ENCODE results near the gene THOP1. TPM values are rescaled to one million over a fixed set of nuclear protein-coding genes. Genes with fewer than 3 reads are reported as not detected.
A peak's percentile ranks its signal among the peaks of the same experiment; 100 is the strongest.

Gene THOP1
- total RNA-seq, 1 donor from 2014 or later, result 60.9 TPM

- Histone ChIP-seq H3K4me1 (peaks cover 51% of the 10 kb centered on the region), H3K27me3 (ENCODE audit: low read depth) (no peaks in the 10 kb centered on the region), H3K36me3 (peaks cover 60% of the 10 kb centered on the region), H3K4me3 (no peak overlapping the region), H3K9me3 (replicated peaks) (peaks cover 68% of the 10 kb centered on the region), H3K27ac (replicated peaks) (peak overlapping the region; percentile 57)
- intact Hi-C loops (cut with micrococcal nuclease), result no loop called here
- DNase-seq, result no peak
- TF ChIP-seq CTCF (IDR thresholded peaks at IDR 0.05; ENCODE audit: borderline replicate concordance), result no peak
These were observed 61.0 kb downstream of the THOP1 start for GRCh38 chr19:2846180-2846894.

- Histone ChIP-seq H3K4me3 (no peak overlapping the region), H3K9me3 (replicated peaks) (peaks cover 80% of the 10 kb centered on the region), H3K36me3 (peaks cover 71% of the 10 kb centered on the region), H3K27me3 (ENCODE audit: low read depth) (no peaks in the 10 kb centered on the region), H3K4me1 (peaks cover 39% of the 10 kb centered on the region), H3K27ac (replicated peaks) (no peak overlapping the region)
- DNase-seq, result no peak
- TF ChIP-seq CTCF (IDR thresholded peaks at IDR 0.05; ENCODE audit: borderline replicate concordance), result no peak
- intact Hi-C loops (cut with micrococcal nuclease), result no loop called here
These were observed 62.2 kb downstream of the THOP1 start for GRCh38 chr19:2847507-2847906.

- peaks cover 31% of the 10 kb centered on the region for H3K4me1 ChIP-seq
- DNase-seq, result no peak
- TF ChIP-seq CTCF (IDR thresholded peaks at IDR 0.05; ENCODE audit: borderline replicate concordance), result no peak
- peaks cover 82% of the 10 kb centered on the region for H3K36me3 ChIP-seq
- no peak overlapping the region for H3K4me3 ChIP-seq
- no peaks in the 10 kb centered on the region for H3K27me3 ChIP-seq (ENCODE audit: low read depth)
- intact Hi-C loops (cut with micrococcal nuclease), result no loop called here
- H3K9me3 ChIP-seq (replicated peaks), result peaks cover 91% of the 10 kb centered on the region
- no peak overlapping the region for H3K27ac ChIP-seq (replicated peaks)
These were observed 63.3 kb downstream of the THOP1 start for GRCh38 chr19:2848616-2849015.

GRCh38 chr19:2850256-2850925 lies 65.1 kb downstream of the THOP1 start:
- Histone ChIP-seq H3K9me3 (replicated peaks) (peaks cover 99% of the 10 kb centered on the region), H3K27ac (replicated peaks) (no peak overlapping the region), H3K27me3 (ENCODE audit: low read depth) (no peaks in the 10 kb centered on the region), H3K36me3 (peaks cover 93% of the 10 kb centered on the region), H3K4me3 (no peak overlapping the region), H3K4me1 (peaks cover 17% of the 10 kb centered on the region)
- DNase-seq, result no peak
- TF ChIP-seq CTCF (IDR thresholded peaks at IDR 0.05; ENCODE audit: borderline replicate concordance), result no peak
- intact Hi-C loops (cut with micrococcal nuclease), result no loop called here

GRCh38 chr19:2852598-2852997 lies 67.3 kb downstream of the THOP1 start:
- no peaks in the 10 kb centered on the region for H3K27me3 ChIP-seq (ENCODE audit: low read depth)
- H3K4me3 ChIP-seq, result no peak overlapping the region
- intact Hi-C loops (cut with micrococcal nuclease), result no loop called here
- H3K4me1 ChIP-seq, result no peaks in the 10 kb centered on the region
- DNase-seq, result no peak
- no peak overlapping the region for H3K27ac ChIP-seq (replicated peaks)
- H3K36me3 ChIP-seq, result peaks cover 89% of the 10 kb centered on the region
- H3K9me3 ChIP-seq (replicated peaks), result peaks cover 100% of the 10 kb centered on the region
- TF ChIP-seq CTCF (IDR thresholded peaks at IDR 0.05; ENCODE audit: borderline replicate concordance), result no peak
